Cerebellar nuclear complex (tissue), 1 donor: ENCODE data around the gene IL34.
"Not testable (repeated sequence)": the region's sequence is repeated elsewhere in the genome, so short reads cannot be mapped to it uniquely, and the experiment has no call there.

Source experiments
- DNase-seq, 2 experiments: peaks; one replicate each; lab custom pipeline; 2025; lab: John Stamatoyannopoulos, UW

Gene IL34

GRCh38 chr16:70632273-70632672 lies 14.1 kb upstream of the IL34 start:
- DNase-seq: no peak

- not testable (repeated sequence) for DNase-seq
Measured at GRCh38 chr16:70633617-70634016, 12.7 kb upstream of the IL34 start.

GRCh38 chr16:70634861-70635260 lies 11.5 kb upstream of the IL34 start:
- DNase-seq: no peak

GRCh38 chr16:70635336-70636016 lies 10.9 kb upstream of the IL34 start:
- DNase-seq: no peak

GRCh38 chr16:70638814-70639792 lies 7.3 kb upstream of the IL34 start:
- no peak for DNase-seq

- no peak for DNase-seq
Measured at GRCh38 chr16:70642633-70643032, 3.7 kb upstream of the IL34 start.

GRCh38 chr16:70643264-70643663 lies 3.1 kb upstream of the IL34 start:
- DNase-seq: not testable (repeated sequence)

- DNase-seq: no peak
Measured at GRCh38 chr16:70644763-70645597, 1.4 kb upstream of the IL34 start.

GRCh38 chr16:70647441-70648359 lies 1.3 kb downstream of the IL34 start:
- DNase-seq: no peak

GRCh38 chr16:70648606-70649005 lies 2.2 kb downstream of the IL34 start:
- DNase-seq: no peak

GRCh38 chr16:70649300-70649699 lies 2.9 kb downstream of the IL34 start:
- DNase-seq: no peak

GRCh38 chr16:70650216-70650615 lies 3.9 kb downstream of the IL34 start:
- no peak for DNase-seq

- no peak for DNase-seq
Measured at GRCh38 chr16:70651524-70651923, 5.2 kb downstream of the IL34 start.

GRCh38 chr16:70652322-70652721 lies 6.0 kb downstream of the IL34 start:
- no peak for DNase-seq

- no peak for DNase-seq
Measured at GRCh38 chr16:70653406-70653805, 7.0 kb downstream of the IL34 start.

GRCh38 chr16:70653809-70654771 lies 7.7 kb downstream of the IL34 start:
- peak in 1 of 2 experiments; percentile 78 for DNase-seq

GRCh38 chr16:70656065-70656711 lies 9.8 kb downstream of the IL34 start:
- DNase-seq: no peak

GRCh38 chr16:70656712-70657263 lies 10.4 kb downstream of the IL34 start:
- no peak for DNase-seq

- DNase-seq: no peak
Measured at GRCh38 chr16:70657956-70658355, 11.6 kb downstream of the IL34 start.
